ENCODE measurements around the gene TLCD4.
A peak's percentile ranks its signal among the peaks of the same experiment; 100 is the strongest.

Gene TLCD4

DNA sequence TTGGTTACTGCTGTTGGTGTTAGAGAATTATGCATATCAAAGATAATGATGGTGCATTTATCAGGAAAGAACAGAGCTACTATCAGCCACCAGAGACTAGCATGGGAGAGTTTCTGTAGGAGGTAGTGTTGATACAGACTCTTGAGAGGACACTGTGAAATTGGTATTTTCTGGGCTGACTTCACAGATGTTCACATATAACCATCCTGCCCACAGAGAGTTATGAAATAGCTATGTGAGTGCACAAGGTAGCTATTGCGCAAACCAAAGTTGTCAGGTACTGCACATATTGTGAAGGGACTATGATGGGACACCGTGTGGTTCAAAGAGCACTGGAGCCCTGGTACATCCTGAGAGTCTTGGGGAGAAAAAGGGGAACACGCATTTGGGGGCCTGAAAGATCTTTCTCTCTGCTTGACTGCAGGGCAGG, 1.4 kb upstream of the TLCD4 start:
- no peak for DNase-seq (ENCODE audit: low spot score)
- TF ChIP-seq, protein P1, sequence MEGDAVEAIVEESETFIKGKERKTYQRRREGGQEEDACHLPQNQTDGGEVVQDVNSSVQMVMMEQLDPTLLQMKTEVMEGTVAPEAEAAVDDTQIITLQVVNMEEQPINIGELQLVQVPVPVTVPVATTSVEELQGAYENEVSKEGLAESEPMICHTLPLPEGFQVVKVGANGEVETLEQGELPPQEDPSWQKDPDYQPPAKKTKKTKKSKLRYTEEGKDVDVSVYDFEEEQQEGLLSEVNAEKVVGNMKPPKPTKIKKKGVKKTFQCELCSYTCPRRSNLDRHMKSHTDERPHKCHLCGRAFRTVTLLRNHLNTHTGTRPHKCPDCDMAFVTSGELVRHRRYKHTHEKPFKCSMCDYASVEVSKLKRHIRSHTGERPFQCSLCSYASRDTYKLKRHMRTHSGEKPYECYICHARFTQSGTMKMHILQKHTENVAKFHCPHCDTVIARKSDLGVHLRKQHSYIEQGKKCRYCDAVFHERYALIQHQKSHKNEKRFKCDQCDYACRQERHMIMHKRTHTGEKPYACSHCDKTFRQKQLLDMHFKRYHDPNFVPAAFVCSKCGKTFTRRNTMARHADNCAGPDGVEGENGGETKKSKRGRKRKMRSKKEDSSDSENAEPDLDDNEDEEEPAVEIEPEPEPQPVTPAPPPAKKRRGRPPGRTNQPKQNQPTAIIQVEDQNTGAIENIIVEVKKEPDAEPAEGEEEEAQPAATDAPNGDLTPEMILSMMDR (IDR thresholded peaks at IDR 0.05; ENCODE audit: extremely low read depth, missing control alignments): no peak

DNA sequence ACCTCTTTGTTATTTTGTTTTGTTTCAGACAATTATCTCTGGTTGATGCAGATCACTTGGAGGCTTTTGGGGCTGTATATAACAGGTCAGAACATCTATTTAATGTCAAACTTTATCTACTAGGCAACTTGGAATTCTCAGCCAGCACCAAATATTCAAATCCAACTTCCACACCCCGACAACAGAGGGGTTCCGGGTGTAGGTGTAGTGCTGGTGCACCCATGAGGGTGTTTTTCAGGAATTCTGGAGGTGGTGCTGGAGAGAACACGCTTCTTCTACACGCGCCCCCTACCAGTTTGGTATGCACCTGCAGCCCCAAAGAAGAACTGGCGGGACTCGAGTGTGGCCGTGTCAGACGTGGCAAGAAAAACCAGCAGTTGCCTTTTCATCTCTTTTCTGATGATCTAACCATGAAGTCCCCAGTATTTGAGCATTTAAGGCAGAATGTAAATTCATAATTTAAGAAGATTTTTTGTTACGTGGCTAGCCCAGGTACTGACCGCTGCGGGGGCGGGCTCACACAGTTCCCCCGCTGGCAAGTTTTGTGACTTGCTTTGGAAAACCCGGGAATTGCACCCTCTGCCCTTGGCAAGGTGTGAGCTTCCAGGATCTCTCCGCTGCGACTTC, 462 bp upstream of the TLCD4 start:
- TF ChIP-seq, protein P1 (IDR thresholded peaks at IDR 0.05; ENCODE audit: extremely low read depth, missing control alignments): peak; percentile 26
- peak; percentile 81 for DNase-seq (ENCODE audit: low spot score)

DNA sequence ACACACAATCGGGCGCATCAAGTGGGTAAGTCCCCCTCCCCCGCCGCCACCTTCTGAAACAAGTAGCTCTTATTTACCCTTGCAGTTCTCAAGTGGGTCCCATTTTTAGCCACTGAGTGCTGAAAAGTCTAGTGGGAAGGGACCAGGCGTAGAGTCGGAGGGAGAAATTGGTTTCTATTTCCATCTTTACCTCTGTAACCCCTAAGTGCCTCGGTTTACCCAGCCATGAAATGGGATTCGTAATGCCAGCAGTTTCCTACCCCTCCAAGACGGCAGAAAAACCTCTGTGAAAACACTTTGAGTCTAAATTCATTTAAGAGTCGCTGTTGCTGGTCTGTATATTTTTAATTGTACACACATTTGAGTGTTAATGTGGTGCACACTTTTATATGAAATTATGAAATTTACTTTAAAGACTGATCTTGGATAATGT, 928 bp downstream of the TLCD4 start:
- no peak for DNase-seq (ENCODE audit: low spot score)
- TF ChIP-seq, protein P1 (IDR thresholded peaks at IDR 0.05; ENCODE audit: extremely low read depth, missing control alignments): no peak

DNA sequence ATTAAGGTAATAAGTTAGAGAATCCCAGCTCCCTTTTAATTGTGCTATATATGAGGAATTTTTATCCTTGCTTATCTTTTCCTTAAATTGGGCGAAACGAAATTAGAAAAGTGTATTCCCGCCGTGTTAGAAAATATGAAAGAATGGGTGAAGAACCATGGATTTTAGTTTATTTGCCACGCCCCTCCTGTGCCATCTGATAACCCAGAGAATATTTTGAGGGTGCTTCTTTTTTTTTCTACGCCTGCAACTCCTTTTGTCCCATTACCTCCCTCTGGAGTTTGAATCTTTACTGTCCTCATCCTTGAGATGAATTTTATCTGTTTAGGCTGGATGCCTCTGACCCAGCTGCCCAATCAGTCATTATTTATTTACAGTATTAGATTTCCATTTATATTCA, 1.6 kb downstream of the TLCD4 start:
- no peak for DNase-seq (ENCODE audit: low spot score)

DNA sequence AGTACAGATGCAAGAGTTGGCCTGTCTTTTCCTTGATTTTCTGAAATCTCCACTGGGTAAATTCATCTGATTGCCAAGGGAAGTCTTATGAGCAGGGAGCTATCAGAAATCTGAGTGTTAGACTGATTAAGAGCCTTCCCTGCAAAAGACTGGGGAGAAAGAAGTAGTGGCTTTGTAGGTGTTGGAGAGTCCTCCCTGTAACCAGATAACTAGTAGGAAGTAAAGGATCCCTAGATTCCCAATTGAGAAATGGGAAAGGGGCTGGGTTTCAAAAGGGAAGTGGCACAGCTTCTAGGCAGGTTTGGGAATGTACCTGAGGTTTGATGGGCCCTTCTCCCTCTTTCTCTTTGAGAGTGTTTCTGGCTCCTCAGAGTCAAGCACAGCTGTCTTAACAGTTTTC, 2.1 kb downstream of the TLCD4 start:
- TF ChIP-seq, protein P1 (IDR thresholded peaks at IDR 0.05; ENCODE audit: extremely low read depth, missing control alignments): no peak
- DNase-seq (ENCODE audit: low spot score): no peak

More for the DNA sequence above, 1.6 kb downstream of the TLCD4 start:
- TF ChIP-seq, protein P1 (IDR thresholded peaks at IDR 0.05; ENCODE audit: extremely low read depth, missing control alignments): no peak

DNA sequence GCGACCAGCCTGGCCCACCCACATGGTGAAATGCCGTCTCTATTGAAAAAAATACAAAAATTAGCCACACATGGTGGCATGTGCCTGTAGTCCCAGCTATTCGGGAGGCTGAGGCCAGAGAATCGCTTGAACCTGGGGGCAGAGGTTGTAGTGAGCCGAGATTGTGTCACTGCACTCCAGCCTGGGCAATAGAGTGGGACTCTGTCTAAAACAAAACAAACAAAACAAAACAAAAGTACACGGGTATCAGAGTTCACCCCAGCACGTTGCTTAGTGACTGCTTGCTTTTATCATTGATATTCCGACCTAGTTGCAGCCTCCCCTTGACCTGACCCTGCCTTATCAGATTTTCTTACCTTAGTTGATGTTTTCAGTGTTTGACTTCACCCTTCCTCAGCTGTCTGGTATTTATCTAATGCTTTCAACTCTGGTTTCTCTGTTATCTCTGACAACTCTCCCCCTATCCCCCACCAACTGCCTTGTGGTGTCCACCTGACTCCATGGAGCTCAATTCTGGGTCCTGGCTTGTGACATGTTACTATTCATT, 5.1 kb downstream of the TLCD4 start:
- no peak for DNase-seq (ENCODE audit: low spot score)
- TF ChIP-seq, protein P1 (IDR thresholded peaks at IDR 0.05; ENCODE audit: extremely low read depth, missing control alignments): no peak

DNA sequence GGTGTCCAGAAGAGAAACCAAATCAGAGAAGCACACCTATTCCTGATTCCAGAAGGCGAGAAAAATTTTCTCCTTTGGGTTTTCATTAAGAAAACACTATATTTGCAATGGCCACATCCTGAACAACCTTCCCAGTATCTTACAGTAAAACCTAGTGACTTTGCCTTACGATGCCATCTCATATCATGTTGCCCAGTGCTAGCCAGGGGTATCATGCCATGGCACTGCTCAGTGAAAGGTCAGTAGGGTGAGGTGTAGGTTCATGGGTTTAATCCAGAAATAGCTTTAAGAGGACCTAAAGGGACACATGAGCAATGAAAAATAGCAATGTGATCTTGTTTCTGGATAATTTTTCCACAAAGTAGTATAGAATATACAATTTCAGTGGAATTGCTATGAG, 7.2 kb downstream of the TLCD4 start:
- DNase-seq (ENCODE audit: low spot score): no peak
- TF ChIP-seq, protein P1 (IDR thresholded peaks at IDR 0.05; ENCODE audit: extremely low read depth, missing control alignments): no peak

Measured in GM20000 (cell line).